Glutamatergic neuron (in vitro differentiated cells): Measurements from ENCODE around the gene RPS23. TPM values are rescaled to one million over a fixed set of nuclear protein-coding genes. Genes with fewer than 3 reads are reported as not detected.

Experiments
- DNase-seq: peaks from one replicate; pipeline ENCODE4 v3.0.0; 2022
- H3K27ac Mint-ChIP-seq: one replicate; pipeline ENCODE4 v1.8.0; 2020; ENCODE audit warnings: mild to moderate bottlenecking, mixed read lengths, inconsistent platforms; ENCODE audit not compliant: unreplicated experiment
- H3K27me3 Mint-ChIP-seq: one replicate; pipeline ENCODE4 v1.8.0; 2020; ENCODE audit warnings: mild to moderate bottlenecking, moderate library complexity, mixed read lengths, inconsistent platforms; ENCODE audit not compliant: unreplicated experiment
- H3K36me3 Mint-ChIP-seq: one replicate; pipeline ENCODE4 v1.8.0; 2020; ENCODE audit warnings: mild to moderate bottlenecking, mixed read lengths, inconsistent platforms; ENCODE audit not compliant: unreplicated experiment
- H3K4me1 Mint-ChIP-seq: one replicate; pipeline ENCODE4 v1.8.0; 2020; ENCODE audit warnings: mild to moderate bottlenecking, low read depth, mixed read lengths, inconsistent platforms; ENCODE audit not compliant: unreplicated experiment
- H3K4me3 Mint-ChIP-seq: one replicate; pipeline ENCODE4 v1.8.0; 2020; ENCODE audit warnings: mild to moderate bottlenecking, mixed read lengths, inconsistent platforms; ENCODE audit not compliant: unreplicated experiment
- H3K9me3 Mint-ChIP-seq: one replicate; pipeline ENCODE4 v1.8.0; 2020; ENCODE audit warnings: mild to moderate bottlenecking, moderate library complexity, mixed read lengths, inconsistent platforms; ENCODE audit not compliant: unreplicated experiment
- total RNA-seq: library from RNA; stranded (reverse); fragmentation: NEBNext Ultra II Directional; extraction: Animal tissue kit (Norgen Biotek cat#: 25700); gene quantifications from one replicate; pipeline ENCODE4 v1.2.1, GENCODE V29; 2021; ENCODE audit not compliant: unreplicated experiment
- TF ChIP-seq, protein P1 (sequence below): fragments of 200-600 bp; sonication (generic); IDR thresholded peaks from one replicate; pipeline ENCODE4 v1.5.0; 2021; ENCODE audit not compliant: partially characterized antibody, unreplicated experiment

RPS23 gene
- total RNA-seq, 1 donor from 2014 or later = 1,149 TPM

DNA sequence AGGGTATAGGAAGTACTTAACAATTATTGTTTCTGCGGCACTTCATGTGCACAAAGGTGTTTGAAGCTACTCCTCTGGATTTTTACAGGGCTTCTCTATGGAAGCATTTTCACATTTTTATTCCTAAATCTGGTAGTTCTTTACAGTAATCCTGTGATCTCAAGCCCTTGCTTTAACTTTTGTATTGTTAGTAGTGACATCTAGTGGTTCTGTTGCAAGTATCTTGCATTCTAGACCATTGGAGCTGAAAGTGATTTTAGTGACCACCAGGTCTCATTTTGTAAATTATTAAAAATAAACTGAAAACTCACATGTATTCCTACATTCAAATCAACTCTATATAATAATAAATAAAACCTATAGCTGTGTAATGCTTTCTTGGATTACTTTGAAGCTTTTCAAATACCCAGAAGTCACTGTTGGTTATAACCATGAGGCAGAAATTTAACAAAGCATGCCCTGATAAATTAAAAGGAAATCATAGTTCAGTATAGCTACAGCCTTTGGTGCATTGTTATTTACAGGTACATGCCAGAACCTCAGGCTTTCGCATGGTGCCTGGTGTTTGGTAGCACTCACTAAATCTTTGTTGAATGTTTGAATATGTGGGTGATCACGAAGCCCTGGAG lies 18.9 kb downstream of the RPS23 start:
- Mint-ChIP-seq H3K36me3 (no peaks in the 10 kb centered on the region), H3K27ac (no peak overlapping the region)

DNA sequence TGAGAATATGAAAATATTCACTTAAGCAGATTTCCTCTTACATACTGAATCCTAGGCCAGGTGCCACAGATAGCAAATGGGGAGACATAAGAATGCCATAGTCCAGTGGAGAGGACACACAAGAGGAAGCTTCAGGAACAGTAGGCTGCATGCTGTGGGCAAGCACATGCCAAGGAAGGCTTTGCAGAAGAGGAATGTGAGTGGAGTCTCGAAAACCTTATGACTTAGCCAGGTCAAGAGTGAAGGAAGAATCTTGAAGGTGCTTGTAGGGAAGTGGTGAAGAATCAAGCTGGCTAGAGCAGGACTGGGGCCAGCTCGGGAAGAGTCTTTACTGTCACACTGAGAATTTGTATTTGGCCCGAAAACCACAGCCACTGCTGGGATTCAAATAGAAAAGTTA lies 20.4 kb downstream of the RPS23 start:
- peaks cover 2% of the 10 kb centered on the region for H3K4me1 Mint-ChIP-seq
- TF ChIP-seq, protein P1, sequence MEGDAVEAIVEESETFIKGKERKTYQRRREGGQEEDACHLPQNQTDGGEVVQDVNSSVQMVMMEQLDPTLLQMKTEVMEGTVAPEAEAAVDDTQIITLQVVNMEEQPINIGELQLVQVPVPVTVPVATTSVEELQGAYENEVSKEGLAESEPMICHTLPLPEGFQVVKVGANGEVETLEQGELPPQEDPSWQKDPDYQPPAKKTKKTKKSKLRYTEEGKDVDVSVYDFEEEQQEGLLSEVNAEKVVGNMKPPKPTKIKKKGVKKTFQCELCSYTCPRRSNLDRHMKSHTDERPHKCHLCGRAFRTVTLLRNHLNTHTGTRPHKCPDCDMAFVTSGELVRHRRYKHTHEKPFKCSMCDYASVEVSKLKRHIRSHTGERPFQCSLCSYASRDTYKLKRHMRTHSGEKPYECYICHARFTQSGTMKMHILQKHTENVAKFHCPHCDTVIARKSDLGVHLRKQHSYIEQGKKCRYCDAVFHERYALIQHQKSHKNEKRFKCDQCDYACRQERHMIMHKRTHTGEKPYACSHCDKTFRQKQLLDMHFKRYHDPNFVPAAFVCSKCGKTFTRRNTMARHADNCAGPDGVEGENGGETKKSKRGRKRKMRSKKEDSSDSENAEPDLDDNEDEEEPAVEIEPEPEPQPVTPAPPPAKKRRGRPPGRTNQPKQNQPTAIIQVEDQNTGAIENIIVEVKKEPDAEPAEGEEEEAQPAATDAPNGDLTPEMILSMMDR = no peak
- H3K27ac Mint-ChIP-seq = no peak overlapping the region
- DNase-seq = no peak
- peaks cover 3% of the 10 kb centered on the region for H3K9me3 Mint-ChIP-seq
- H3K4me3 Mint-ChIP-seq = no peak overlapping the region
- H3K27me3 Mint-ChIP-seq = no peaks in the 10 kb centered on the region
- H3K36me3 Mint-ChIP-seq = no peaks in the 10 kb centered on the region

More for the DNA sequence above, 18.9 kb downstream of the RPS23 start:
- DNase-seq = no peak
- H3K4me3 Mint-ChIP-seq = no peak overlapping the region
- H3K9me3 Mint-ChIP-seq = peaks cover 3% of the 10 kb centered on the region
- peaks cover 2% of the 10 kb centered on the region for H3K4me1 Mint-ChIP-seq
- TF ChIP-seq, protein P1 = peak; percentile 18
- no peaks in the 10 kb centered on the region for H3K27me3 Mint-ChIP-seq

DNA sequence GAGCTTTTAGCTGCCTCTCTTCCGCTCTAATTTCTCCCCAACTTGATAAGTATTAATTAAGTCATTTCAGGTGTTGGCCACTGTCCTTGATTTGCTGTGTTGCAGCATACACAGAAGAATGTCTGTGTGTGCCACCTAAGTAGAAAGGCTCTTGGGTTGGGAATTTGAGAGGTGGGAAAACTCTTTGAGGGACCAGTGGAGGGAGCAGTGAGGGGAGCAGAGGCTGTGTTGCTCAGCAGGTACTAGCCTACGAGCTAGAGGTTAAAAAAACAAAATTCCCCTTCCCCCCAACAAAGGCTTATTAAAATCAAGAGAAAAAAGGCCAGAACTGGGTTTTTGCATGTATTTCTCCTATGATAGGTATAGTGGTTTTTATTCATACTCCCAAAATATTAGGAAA lies 20.9 kb downstream of the RPS23 start:
- H3K4me3 Mint-ChIP-seq = no peak overlapping the region
- no peak overlapping the region for H3K27ac Mint-ChIP-seq
- TF ChIP-seq, protein P1 = no peak
- no peaks in the 10 kb centered on the region for H3K36me3 Mint-ChIP-seq
- H3K9me3 Mint-ChIP-seq = peaks cover 3% of the 10 kb centered on the region
- peaks cover 2% of the 10 kb centered on the region for H3K4me1 Mint-ChIP-seq
- DNase-seq = no peak
- no peaks in the 10 kb centered on the region for H3K27me3 Mint-ChIP-seq

DNA sequence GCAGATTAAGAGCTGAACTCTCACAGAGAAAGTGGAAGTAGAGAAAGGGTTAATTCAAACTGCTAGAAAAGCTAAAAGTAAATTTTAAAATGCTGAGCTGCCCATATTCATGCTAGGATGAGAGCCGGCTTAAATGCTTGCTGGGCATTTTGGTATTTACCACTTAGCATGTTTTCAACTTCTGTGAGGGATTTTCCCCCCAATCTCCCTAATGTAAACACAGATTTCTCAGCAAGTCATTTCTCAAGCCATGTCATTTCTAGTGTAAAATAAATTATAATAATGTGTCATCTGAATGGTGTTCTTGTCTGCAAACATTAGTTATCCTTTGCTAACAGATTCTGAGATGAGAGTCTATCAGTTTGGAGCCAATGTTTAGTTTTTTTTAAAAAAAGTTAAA lies 22.3 kb downstream of the RPS23 start:
- H3K36me3 Mint-ChIP-seq = no peaks in the 10 kb centered on the region
- H3K4me3 Mint-ChIP-seq = no peak overlapping the region

DNA sequence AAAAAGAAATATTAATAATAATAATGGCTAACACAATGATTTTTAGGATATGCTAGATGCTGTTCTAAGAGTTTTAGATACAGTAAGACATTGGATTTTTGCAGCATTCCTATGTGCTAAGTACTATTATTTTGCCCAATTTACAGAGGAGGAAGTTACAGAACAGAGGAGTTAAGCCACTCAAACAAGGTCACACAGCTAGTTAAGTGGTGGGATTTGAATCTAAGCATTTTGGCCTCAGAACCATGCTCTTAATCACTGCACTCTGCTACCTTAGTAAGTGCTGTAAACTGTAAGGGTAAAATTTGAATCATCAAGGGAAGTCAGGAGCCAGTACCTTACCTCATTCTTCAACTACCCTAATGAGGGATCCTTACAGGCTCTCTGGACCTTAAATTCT lies 25.4 kb downstream of the RPS23 start:
- H3K4me1 Mint-ChIP-seq = no peaks in the 10 kb centered on the region
- H3K36me3 Mint-ChIP-seq = peaks cover 3% of the 10 kb centered on the region
- H3K27ac Mint-ChIP-seq = no peak overlapping the region
- no peak for DNase-seq
- peaks cover 2% of the 10 kb centered on the region for H3K9me3 Mint-ChIP-seq
- TF ChIP-seq, protein P1 = no peak
- H3K27me3 Mint-ChIP-seq = peaks cover 1% of the 10 kb centered on the region
- H3K4me3 Mint-ChIP-seq = no peak overlapping the region

More for the DNA sequence above, 22.3 kb downstream of the RPS23 start:
- H3K9me3 Mint-ChIP-seq = peaks cover 3% of the 10 kb centered on the region
- DNase-seq = no peak
- H3K27me3 Mint-ChIP-seq = no peaks in the 10 kb centered on the region
- TF ChIP-seq, protein P1 = no peak
- peaks cover 2% of the 10 kb centered on the region for H3K4me1 Mint-ChIP-seq
- no peak overlapping the region for H3K27ac Mint-ChIP-seq
